GM19397 (cell line): ENCODE measurements around the gene CAB39.

Experiments used
- ATAC-seq: cut with Tn5 transposase; IDR thresholded peaks from one replicate; pipeline ENCODE4 v1.9.1; 2021; ENCODE audit warnings: mild to moderate bottlenecking, moderate library complexity; ENCODE audit not compliant: unreplicated experiment

Gene CAB39

GRCh38 chr2:230779126-230779525, 66.5 kb downstream of the CAB39 start:
- ATAC-seq: no peak

- ATAC-seq: no peak
Observed at GRCh38 chr2:230779607-230780006, 67.0 kb downstream of the CAB39 start.

GRCh38 chr2:230781130-230781797, 68.6 kb downstream of the CAB39 start:
- ATAC-seq: no peak

GRCh38 chr2:230783101-230783500, 70.5 kb downstream of the CAB39 start:
- no peak for ATAC-seq

- no peak for ATAC-seq
Observed at GRCh38 chr2:230784795-230785194, 72.2 kb downstream of the CAB39 start.

DNA sequence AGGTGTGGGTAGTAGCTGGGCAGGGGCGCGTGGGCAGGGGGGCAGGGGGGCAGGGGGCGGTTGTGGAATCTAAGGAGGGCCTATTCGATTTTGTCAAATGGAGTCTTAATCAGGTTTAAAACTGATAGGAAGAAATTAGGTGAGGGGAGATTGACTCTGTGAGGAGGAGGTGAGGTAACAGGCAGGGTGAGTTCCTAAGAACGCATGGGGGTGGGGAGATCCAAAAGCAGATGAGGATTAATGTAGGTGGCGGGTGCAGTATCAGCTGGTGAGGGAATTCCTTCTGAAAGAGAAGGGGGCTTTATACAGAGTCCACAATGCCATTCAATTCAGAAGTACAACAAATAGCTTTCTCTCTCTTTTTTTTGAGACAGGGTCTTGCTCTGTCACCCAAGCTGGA, 72.7 kb downstream of the CAB39 start:
- ATAC-seq: no peak

- ATAC-seq: no peak
Observed at GRCh38 chr2:230787101-230787500, 74.5 kb downstream of the CAB39 start.

- no peak for ATAC-seq
Observed at GRCh38 chr2:230788554-230789175, 76.0 kb downstream of the CAB39 start.

GRCh38 chr2:230790981-230791380, 78.3 kb downstream of the CAB39 start:
- ATAC-seq: no peak

GRCh38 chr2:230793572-230794359, 81.1 kb downstream of the CAB39 start:
- ATAC-seq: no peak

- no peak for ATAC-seq
Observed at GRCh38 chr2:230794497-230794896, 81.9 kb downstream of the CAB39 start.

- no peak for ATAC-seq
Observed at GRCh38 chr2:230795856-230796255, 83.2 kb downstream of the CAB39 start.

DNA sequence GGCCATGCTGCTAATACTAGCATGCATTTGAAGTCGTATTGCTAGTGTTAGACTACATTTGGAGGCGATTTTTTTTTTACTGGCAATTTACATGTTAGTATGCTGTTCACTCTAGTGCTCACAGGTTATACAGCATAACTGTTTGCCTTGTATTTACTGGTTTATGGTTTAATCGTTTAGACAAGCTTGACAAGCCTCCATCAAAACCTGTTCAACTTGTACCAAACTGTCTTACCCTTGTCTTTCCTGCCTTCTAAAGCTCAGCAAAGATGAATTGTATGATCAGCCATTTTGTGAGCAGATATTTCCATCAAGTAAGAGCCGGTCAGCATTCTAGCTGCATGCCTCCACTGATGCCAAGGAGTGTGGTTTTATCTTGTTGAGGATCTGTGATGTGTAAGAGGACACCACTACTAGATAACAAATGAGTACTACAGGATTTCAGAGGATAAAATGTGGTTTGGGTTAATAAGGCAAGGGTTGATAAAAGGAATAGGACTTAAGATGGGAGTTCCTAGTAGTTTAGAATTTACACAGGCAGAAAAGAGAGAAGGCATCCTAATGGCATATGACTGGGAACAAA, 83.7 kb downstream of the CAB39 start:
- no peak for ATAC-seq

GRCh38 chr2:230797515-230798495, 85.2 kb downstream of the CAB39 start:
- ATAC-seq: no peak

DNA sequence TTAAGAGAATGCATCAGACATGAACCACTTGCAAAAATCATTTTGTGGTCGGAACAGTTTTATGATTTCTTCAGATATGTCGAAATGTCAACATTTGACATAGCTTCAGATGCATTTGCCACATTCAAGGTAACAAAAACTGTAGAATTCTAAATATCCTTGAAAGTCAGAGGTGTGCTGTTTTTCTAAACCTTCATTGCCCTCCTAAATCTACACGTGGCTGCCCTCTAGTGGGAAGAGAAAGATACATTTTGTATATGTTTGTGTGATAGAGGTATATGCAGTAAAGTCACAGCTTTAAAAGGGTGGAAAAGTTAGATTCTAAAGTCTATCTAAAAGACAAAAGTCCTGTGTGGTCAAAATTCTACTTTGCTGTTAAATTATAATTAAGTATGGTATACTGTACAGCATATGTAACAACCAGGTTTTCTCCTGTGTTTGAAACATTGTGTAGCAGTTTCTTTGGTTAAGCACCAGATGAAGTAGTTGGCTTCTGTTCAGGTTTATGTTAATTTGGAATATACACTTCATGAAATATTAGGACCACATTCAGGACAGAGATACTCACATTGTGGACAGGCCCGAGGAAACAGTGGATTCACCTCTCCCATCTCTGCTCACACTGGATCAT, 86.2 kb downstream of the CAB39 start:
- ATAC-seq: no peak

GRCh38 chr2:230805353-230806017, 92.8 kb downstream of the CAB39 start:
- no peak for ATAC-seq

DNA sequence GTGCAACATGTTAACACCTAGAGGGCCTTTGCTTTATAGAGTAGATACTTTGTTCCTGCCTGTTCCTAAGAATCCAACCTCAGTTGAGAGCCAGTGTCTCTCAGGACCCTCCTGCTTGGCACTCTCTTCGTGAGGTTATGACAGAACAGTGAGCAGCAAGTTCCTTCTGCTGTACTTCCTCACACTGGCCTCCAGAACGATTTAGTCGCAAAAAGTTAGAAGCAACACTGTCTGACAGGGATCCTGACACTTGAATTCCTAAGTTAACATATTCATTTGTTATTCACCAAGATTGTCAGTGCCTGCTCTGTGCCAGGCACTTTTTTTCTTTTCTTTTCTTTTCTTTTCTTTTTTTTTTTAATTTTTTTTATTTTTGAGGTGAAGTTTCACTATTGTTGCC, 95.1 kb downstream of the CAB39 start:
- ATAC-seq: no peak

DNA sequence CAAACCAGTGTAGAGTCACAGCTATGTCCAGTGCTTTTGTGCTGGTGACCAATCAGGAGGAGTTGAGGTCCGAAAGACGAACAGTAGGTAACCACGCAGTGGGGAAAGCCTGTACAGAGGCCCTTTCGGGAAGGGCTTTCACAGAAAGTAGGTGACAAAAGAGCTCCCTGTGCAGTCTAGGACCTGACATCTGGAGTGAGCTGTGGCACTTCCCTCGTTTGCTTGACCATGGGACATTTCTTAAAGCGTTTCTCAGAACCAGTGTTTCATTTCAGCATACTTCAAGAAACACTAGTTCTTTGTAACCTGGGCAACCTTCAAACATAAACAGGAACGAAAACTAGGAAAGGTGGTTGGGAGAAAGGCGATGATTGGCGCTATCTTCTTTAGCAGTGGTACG, 96.4 kb downstream of the CAB39 start:
- no peak for ATAC-seq

DNA sequence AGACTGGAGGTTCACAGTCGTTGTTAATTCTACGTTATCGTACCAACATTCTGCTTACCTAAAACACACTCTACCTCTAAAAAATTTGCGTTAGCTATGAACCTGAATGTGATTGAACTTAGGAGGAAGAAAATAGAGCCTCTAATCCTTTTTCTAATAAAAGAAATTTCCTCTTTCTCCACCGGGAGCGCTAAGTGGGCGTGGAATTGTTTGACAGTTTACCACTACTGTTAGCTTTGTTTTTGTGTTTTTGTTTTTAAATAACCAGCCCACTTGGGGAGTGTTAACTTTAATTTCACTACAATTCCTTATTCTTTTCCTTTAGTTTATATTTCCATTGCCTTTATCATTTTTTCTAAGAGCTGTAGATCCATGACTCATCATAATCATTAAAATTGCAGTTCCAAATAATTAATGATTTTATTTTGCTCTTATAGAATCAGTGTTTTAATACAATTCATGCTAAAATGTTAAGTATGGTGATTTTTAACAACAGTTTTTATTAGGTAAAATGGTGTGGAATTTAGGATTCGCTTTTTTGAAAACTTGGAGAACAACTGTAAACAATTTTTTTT, 97.1 kb downstream of the CAB39 start:
- no peak for ATAC-seq
